Mucosa of rectum (tissue), 2 donors: Measurements from ENCODE around the gene PRKCSH.
"Not testable (repeated sequence)": the region's sequence is repeated elsewhere in the genome, so short reads cannot be mapped to it uniquely, and the experiment has no call there.

Experiments used
- H3K27ac ChIP-seq, 2 donors: one replicate each; pipeline ENCODE4 v1.7.0; 2013; ENCODE audit warnings: inconsistent platforms in 2 of 2, low read depth in 2 of 2, low read length in 2 of 2
- H3K27me3 ChIP-seq, 2 donors: one replicate each; pipeline ENCODE4 v1.7.0; 2013; ENCODE audit warnings: low read length in 2 of 2; ENCODE audit not compliant: control insufficient read depth in 2 of 2, insufficient read depth in 2 of 2
- H3K36me3 ChIP-seq, 2 donors: one replicate each; pipeline ENCODE4 v1.7.0; 2013; ENCODE audit warnings: low read length in 2 of 2; ENCODE audit not compliant: control insufficient read depth in 2 of 2, insufficient read depth in 2 of 2
- H3K4me1 ChIP-seq, 2 donors: one replicate each; pipeline ENCODE4 v1.7.0; 2013; ENCODE audit warnings: low read length in 2 of 2, mild to moderate bottlenecking in 1 of 2; ENCODE audit not compliant: control insufficient read depth in 2 of 2, insufficient read depth in 2 of 2
- H3K4me3 ChIP-seq, 2 donors: one replicate each; pipeline ENCODE4 v1.7.0; 2013; ENCODE audit warnings: low read length in 2 of 2
- H3K9ac ChIP-seq, 2 donors: one replicate each; pipeline ENCODE4 v1.7.0; 2013; ENCODE audit warnings: low read length in 2 of 2, low read depth in 1 of 2, mild to moderate bottlenecking in 1 of 2
- H3K9me3 ChIP-seq, 2 donors: one replicate each; pipeline ENCODE4 v1.7.0; 2013; ENCODE audit warnings: low read length in 2 of 2; ENCODE audit not compliant: control insufficient read depth in 2 of 2
- donor health status: healthy.
- donor health status: Normal muscosa, but diverticular disease.

PRKCSH gene

DNA sequence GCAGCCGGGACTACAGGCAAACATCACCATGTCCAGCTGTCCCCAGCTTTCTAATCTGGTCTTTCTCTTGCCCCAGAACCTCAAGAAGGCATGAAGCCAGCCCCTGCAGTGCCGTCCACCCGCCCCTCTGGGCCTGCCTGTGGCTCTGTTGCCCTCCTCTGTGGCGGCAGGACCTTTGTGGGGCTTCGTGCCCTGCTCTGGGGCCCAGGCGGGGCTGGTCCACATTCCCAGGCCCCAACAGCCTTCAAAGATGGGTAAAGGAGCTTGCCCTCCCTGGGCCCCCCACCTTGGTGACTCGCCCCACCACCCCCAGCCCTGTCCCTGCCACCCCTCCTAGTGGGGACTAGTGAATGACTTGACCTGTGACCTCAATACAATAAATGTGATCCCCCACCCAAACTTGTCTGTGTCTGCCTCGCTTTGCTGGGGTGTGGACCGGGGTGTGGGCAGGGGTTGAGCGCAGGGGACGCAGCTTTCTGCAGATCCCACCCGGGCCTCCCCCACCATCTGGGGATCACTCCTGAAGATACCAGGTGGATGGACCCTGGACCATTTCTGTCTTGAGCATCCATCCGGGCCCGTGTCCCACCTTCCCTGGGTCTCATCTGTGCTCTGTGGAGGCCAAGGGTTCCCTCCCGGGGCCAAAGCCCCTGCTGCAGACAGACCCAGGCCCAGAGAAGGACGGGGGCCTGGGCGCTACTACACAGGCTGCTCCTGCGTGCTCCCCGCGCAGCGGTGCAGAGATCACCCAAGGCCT lies 15.3 kb downstream of the PRKCSH start:
- Histone ChIP-seq H3K27ac (no peak overlapping the region), H3K4me3 (no peak overlapping the region), H3K27me3 (no peaks in the 10 kb centered on the region), H3K9me3 (no peaks in the 10 kb centered on the region), H3K9ac (no peak overlapping the region), H3K36me3 (peaks cover 22 to 31% of the 10 kb centered on the region in 2 donors), H3K4me1 (no peaks in the 10 kb centered on the region)

DNA sequence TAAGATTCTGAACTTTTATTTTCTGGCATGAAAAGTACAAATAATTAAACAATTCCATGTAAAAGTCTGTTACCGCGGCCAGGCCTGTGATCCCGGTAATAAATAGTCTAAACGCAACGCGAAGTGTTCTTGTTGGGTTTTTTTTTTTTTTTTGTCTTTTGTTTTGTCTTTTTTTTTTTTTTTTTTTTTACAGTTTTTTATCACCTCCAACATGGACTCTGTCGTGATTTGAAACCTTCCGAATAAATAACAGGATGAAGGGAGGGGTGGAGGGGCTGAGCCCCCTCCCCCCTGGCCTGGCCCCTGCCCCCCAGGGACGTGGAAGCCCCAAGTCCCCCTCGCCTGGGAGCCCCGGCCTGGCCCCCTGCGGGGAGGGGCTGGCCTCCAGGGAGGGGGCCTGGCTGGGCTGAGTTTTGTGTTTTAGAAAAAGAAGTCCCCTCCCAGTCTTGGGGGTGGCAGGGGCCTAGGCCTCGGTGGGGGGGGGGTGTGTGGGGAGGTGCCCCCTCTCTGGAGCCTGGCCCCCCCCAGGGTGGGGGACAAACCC lies 16.0 kb downstream of the PRKCSH start:
- no peaks in the 10 kb centered on the region for H3K27me3 ChIP-seq
- H3K4me1 ChIP-seq, result no peaks in the 10 kb centered on the region
- no peak overlapping the region for H3K9ac ChIP-seq
- peaks cover 19 to 28% of the 10 kb centered on the region in 2 donors for H3K36me3 ChIP-seq
- H3K4me3 ChIP-seq, result no peak overlapping the region
- H3K9me3 ChIP-seq, result no peaks in the 10 kb centered on the region
- no peak overlapping the region for H3K27ac ChIP-seq

DNA sequence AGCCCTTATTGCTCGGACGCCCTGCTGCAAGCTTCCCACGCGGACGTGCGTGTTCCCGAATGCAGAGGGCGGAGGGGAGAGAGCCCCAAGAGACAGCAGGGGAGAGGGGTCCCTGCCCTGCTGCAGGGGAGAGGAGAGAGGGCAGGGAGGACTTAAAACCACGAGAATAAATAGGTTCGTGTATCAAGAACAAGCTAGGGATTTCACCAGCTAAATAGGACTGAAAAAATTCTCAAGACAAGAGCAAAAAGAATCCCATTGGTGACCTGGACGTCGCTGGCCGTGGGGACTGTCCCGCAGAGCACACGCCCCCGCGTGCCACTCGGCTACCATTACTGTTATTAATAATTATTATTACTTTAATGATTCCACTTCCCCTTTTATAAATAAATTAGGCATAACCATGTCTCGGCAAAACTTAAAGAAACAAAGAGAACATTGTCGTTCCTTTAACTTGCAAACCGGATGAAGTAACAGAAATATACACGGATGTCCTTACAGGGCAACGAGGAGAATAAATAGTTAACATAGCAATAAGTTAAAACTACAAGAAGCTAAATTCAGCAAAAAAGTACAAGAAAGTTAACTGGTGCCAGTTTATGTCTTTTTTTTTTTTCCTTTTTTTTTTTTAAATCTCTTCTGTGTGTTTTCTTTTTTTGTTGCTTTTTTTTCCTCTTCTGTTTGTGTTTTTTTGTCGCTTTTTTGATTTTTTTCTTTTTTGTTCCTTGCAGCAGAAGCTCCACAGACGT lies 16.6 kb downstream of the PRKCSH start:
- H3K4me3 ChIP-seq, result no peak overlapping the region
- H3K36me3 ChIP-seq, result peaks cover 17 to 23% of the 10 kb centered on the region in 2 donors
- no peak overlapping the region for H3K27ac ChIP-seq
- no peaks in the 10 kb centered on the region for H3K9me3 ChIP-seq
- no peaks in the 10 kb centered on the region for H3K27me3 ChIP-seq
- no peaks in the 10 kb centered on the region for H3K4me1 ChIP-seq
- no peak overlapping the region for H3K9ac ChIP-seq

DNA sequence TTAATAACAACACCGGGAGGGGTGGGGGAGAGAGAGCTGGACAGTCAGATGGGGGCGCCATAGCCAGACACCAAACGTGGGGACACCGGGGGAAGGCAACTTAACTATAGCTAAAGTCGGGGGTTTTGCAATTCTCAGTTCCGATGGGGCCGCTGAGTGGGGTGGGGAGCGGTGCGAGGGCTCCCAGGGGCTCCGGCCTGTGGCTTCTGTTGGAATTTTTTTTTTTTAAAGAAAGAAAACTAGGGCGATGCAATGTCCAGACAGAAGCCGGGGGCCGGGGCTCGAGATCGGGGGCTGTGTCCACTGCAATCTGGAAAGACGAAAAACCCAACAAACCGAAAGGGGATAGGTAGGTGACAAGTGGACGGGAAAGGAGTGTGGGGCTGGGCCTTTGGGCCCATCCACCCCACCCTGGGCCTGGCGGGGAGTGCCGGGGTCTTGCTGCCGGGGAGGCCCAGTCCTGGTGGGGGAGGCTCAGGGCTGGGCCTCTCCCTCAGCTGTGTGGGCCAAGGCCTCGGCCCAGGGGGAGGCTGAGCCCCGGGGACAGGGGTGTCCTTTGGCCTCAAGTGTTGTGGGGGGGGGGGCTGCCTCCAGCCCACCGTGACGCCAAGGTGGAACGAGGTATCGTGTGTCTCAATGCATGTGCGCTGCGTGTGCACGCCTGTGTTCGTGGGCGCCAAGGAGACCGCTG lies 17.3 kb downstream of the PRKCSH start:
- no peaks in the 10 kb centered on the region for H3K4me1 ChIP-seq
- peaks cover 9 to 16% of the 10 kb centered on the region in 2 donors for H3K36me3 ChIP-seq
- H3K4me3 ChIP-seq, result no peak overlapping the region
- H3K27ac ChIP-seq, result no peak overlapping the region
- no peaks in the 10 kb centered on the region for H3K9me3 ChIP-seq
- H3K27me3 ChIP-seq, result no peaks in the 10 kb centered on the region
- H3K9ac ChIP-seq, result no peak overlapping the region

DNA sequence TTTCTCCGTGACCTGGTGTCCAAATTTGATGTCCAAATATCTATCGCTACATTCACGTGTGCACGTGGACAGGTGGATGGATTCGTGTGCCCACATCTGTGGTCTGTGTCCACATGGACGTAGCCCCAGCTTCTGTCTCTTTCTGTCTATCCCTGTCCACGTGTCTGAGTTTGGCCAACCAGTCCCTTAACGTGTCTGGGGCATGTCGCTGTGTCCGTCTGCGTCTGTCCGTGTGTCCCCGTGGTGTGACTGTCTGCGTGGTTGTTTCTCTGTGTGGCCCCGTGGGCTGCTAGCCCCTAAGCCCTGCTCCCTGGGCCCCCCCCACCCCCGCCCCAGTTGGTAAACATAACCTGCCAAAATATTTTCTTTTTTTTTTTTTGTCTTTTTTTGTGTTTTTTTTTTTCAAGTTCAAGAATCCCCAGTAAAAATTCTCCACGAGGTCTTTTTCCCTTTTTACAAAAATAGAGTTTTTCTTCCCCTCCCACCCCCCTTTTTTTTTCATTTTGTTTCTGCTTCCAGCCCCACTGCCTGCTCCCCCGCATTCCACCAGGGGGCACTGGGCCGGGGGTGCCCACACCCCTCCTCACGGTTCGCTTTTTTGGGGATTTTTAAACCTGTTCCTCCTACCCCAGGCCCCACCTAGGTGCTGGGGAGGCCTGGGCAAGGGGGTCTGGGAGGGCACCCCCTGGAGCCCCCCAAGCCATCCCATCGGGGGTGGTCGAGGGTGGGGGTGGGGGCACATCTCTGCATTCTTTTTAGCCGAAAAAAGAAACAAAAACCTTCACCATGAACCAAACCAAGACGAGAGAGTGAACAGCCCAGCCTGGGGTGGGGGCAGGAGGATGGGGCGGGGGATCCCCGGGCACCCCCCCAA lies 18.3 kb downstream of the PRKCSH start:
- Histone ChIP-seq H3K36me3 (peaks cover 3 to 7% of the 10 kb centered on the region in 2 donors), H3K9ac (no peak overlapping the region), H3K9me3 (no peaks in the 10 kb centered on the region), H3K27me3 (no peaks in the 10 kb centered on the region), H3K4me1 (no peaks in the 10 kb centered on the region), H3K27ac (no peak overlapping the region), H3K4me3 (no peak overlapping the region)

DNA sequence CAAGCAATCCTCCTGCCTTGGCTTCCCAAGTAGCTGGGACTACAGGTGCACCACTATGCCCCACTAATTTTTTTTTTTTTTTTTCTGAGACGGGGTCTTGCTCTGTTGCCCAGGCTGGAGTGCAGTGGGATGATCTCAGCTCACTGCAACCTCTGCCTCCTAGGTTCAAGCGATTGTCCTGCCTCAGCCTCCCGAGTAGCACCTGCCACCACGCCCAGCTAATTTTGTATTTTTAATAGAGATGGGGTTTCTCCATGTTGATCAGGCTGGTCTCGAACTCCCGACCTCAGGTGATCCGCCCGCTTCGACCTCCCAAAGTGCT lies 19.8 kb downstream of the PRKCSH start:
- H3K9ac ChIP-seq, H3K9me3 ChIP-seq, H3K4me1 ChIP-seq, H3K4me3 ChIP-seq, H3K27ac ChIP-seq, H3K36me3 ChIP-seq, H3K27me3 ChIP-seq: not testable (repeated sequence)

DNA sequence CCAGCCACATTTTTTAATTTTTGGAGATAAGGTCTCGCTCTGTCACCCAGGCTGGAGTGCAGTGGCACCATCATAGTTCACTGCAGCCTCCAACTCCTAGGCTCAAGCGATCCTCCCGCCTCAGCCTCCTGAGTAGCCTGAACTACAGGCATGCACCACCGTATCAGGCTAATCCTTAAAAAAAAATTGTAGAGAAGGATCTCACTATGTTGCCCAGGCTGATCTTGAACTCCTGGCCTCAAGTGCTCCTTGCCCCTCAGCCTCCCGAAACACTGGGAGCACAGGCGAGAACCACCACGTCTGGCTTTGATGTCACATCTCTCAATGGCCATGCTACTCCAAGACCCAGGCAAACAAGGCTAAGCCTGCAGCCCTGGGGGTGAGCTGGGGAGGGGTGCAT lies 21.2 kb downstream of the PRKCSH start:
- H3K27me3 ChIP-seq, result no peaks in the 10 kb centered on the region
- H3K9ac ChIP-seq, result no peak overlapping the region
- H3K9me3 ChIP-seq, result no peaks in the 10 kb centered on the region
- H3K27ac ChIP-seq, result no peak overlapping the region
- no peaks in the 10 kb centered on the region for H3K36me3 ChIP-seq
- no peaks in the 10 kb centered on the region for H3K4me1 ChIP-seq
- H3K4me3 ChIP-seq, result no peak overlapping the region

DNA sequence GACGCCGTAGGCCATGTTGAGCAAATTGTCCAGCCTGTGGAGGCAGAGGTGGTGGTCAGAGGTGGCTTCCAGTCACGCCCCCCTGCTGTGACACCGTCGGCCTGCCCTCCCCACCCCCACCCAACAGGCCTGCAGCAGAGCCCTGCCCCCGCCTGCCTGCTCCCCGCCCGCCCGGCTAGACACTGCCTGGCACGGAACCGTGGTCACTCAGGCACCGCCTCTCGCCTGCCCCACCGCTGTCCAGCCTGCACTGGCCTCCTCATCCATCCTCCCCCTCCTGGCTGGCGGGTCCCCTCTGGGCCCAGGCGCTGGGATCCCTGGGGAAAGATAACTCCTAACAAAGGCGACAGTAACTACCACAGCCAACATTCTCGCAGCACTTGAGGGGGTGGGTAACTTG lies 21.7 kb downstream of the PRKCSH start:
- Histone ChIP-seq H3K36me3 (no peaks in the 10 kb centered on the region), H3K4me1 (no peaks in the 10 kb centered on the region), H3K9ac (no peak overlapping the region), H3K4me3 (no peak overlapping the region), H3K27me3 (no peaks in the 10 kb centered on the region), H3K27ac (no peak overlapping the region), H3K9me3 (no peaks in the 10 kb centered on the region)

DNA sequence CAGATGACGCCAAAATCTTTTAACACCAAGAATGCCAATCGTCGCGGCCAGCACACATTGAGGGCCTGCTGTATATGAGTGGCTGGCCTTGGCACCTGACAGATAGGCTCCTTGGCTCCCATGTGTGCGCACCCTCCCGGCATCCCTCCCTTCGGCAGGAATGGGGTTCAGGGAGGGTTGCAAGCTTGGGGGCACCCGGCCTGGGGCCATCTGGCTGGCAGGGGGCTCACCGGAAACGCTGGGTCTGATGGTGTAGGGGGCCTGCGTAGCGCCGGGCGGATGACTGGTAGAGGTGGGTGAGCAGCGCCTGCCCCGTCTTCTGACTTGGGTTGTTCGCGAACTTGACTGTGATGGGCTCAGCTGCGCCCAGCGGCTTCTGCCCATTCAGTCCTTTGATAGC lies 22.4 kb downstream of the PRKCSH start:
- Histone ChIP-seq H3K27me3 (no peaks in the 10 kb centered on the region), H3K36me3 (no peaks in the 10 kb centered on the region), H3K9ac (no peak overlapping the region), H3K4me1 (no peaks in the 10 kb centered on the region), H3K4me3 (no peak overlapping the region), H3K9me3 (no peaks in the 10 kb centered on the region), H3K27ac (no peak overlapping the region)
